Measurements from ENCODE around the gene SESN1. TPM values are rescaled to one million over a fixed set of nuclear protein-coding genes. Genes with fewer than 3 reads are reported as not detected.
A peak's percentile ranks its signal among the peaks of the same experiment; 100 is the strongest.

Gene SESN1
- total RNA-seq, 4 donors from 2014 or later = 50.8 to 80.5 (median 78.0) TPM

DNA sequence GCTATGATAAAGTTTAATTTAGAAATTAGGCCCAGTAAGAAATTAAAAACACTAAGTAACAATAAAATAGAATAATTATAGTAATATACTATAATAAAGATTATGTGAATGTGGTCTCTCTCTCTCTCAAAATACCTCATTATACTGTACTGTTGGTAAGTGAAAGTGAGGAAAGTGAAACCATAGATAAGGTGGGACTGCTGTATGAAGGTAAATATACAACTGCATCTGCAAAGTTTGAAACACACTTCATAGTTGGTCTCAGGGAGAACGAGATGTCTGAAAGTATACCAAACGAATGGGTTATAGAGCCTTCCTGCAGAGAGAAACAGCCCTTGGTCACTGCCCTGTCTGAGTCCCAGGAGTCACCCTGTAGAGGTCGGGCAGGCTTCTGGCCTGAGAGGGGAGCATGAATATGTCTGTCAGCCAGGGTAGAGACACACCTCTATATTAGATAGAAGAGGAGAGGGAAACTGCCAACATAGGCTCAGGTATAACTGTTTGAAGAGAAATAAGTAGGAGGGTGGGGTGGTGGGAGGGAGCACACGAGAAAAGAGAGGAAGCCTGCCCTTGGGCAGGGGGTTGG is 31.8 kb downstream of the SESN1 start:
- H3K36me3 ChIP-seq = no peaks in the 10 kb centered on the region
- H3K4me1 ChIP-seq = peaks cover 16 to 79% (median 25%) of the 10 kb centered on the region in 3 donors
- TF ChIP-seq POLR2A (IDR thresholded peaks at IDR 0.05) (no peak), POLR2AphosphoS5 (IDR thresholded peaks at IDR 0.05) (no peak), EP300 (IDR thresholded peaks at IDR 0.05) (no peak)
- TF ChIP-seq, protein P1, sequence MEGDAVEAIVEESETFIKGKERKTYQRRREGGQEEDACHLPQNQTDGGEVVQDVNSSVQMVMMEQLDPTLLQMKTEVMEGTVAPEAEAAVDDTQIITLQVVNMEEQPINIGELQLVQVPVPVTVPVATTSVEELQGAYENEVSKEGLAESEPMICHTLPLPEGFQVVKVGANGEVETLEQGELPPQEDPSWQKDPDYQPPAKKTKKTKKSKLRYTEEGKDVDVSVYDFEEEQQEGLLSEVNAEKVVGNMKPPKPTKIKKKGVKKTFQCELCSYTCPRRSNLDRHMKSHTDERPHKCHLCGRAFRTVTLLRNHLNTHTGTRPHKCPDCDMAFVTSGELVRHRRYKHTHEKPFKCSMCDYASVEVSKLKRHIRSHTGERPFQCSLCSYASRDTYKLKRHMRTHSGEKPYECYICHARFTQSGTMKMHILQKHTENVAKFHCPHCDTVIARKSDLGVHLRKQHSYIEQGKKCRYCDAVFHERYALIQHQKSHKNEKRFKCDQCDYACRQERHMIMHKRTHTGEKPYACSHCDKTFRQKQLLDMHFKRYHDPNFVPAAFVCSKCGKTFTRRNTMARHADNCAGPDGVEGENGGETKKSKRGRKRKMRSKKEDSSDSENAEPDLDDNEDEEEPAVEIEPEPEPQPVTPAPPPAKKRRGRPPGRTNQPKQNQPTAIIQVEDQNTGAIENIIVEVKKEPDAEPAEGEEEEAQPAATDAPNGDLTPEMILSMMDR (IDR thresholded peaks at IDR 0.05) = no peak
- WGBS, 2 donors (ENCODE audit: low coverage in 1 of 2) = 86 to 88% methylated on average over 3 to 4 of the region's 4 CpGs
- H3K4me3 ChIP-seq = no peak overlapping the region
- H3K27me3 ChIP-seq = no peaks in the 10 kb centered on the region
- peak overlapping the region in 3 of 4 donors; percentile 3 to 26 (median 24) for H3K27ac ChIP-seq
- no peak for ATAC-seq
- H3K9me3 ChIP-seq = no peaks in the 10 kb centered on the region

DNA sequence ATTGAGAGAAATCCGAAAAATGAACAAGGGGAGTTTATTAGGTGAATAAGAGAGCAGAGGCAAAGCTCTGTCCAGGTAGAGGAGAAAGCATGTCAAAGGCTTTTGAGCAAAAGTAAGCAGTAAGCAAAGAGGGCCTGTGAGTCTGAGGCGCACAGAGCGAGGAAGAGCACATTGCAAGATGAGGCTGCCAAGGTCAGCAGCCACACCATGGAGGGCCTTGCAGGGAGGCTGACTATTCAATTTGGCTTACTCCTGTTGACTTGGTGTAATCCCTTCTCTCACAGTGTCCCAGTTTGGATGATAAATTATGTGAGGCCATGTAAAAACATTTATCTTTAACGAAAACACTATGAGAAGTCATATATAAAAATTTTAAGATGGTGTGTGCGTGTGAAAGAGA is 32.4 kb downstream of the SESN1 start:
- H3K9me3 ChIP-seq = no peaks in the 10 kb centered on the region
- WGBS, 2 donors (ENCODE audit: low coverage in 1 of 2) = 75 to 76% methylated on average over 5 of the region's 5 CpGs
- no peak overlapping the region for H3K4me3 ChIP-seq
- no peaks in the 10 kb centered on the region for H3K27me3 ChIP-seq
- TF ChIP-seq, protein P1 (IDR thresholded peaks at IDR 0.05) = no peak
- TF ChIP-seq POLR2AphosphoS5 (IDR thresholded peaks at IDR 0.05) = no peak
- TF ChIP-seq POLR2A (IDR thresholded peaks at IDR 0.05) = no peak
- TF ChIP-seq EP300 (IDR thresholded peaks at IDR 0.05) = no peak
- peak overlapping the region in 3 of 4 donors; percentile 3 to 24 (median 18) for H3K27ac ChIP-seq
- peaks cover 16 to 84% (median 27%) of the 10 kb centered on the region in 3 donors for H3K4me1 ChIP-seq
- no peak for ATAC-seq
- no peaks in the 10 kb centered on the region for H3K36me3 ChIP-seq

DNA sequence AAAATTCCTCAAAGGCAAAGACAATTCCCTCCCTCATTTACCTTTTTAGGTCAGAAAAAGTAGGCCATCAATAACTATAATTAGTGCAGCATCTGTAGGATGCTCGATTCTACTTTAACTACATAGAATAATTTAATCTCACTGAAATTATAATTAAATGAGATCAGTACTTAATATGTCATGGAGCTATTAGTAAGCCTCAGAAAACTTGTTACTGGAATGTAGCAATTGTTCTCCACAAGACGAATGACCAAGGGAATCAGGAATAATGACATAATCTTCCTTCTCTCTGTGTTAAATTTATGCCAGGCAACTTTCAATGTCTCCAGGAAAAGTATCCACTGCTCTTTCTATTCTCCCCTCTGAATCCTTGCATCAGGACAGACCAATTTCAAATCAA is 34.1 kb downstream of the SESN1 start:
- Histone ChIP-seq H3K9me3 (no peaks in the 10 kb centered on the region), H3K36me3 (no peaks in the 10 kb centered on the region), H3K4me1 (peaks cover 19 to 88% (median 32%) of the 10 kb centered on the region in 3 donors), H3K4me3 (no peak overlapping the region), H3K27me3 (no peaks in the 10 kb centered on the region), H3K27ac (peak overlapping the region in 2 of 4 donors; percentile 55 to 65)
- no peak for ATAC-seq
- WGBS, 2 donors (ENCODE audit: low coverage in 1 of 2) = 27 to 40% methylated on average over 2 of the region's 2 CpGs
- TF ChIP-seq EP300 (IDR thresholded peaks at IDR 0.05) = no peak

DNA sequence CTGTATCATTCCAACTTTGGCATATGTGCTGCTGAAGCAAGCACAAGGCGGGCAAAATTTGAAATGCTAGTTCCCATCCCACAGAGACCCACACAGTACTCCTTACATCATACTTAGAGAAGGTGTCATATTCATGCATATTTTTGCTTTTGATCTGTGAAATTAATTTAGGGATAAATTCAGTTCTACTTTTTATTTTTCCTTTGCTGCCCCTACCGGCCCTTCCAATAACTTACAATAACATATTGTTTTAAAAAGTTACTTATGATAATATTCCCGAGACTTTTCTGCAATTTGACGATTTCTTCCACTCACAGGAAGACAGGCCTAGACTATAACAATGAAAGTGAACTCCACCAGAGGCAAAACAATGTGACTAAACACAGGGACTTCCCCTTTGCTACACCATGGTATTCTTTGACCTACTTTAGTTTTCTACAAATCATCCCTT is 35.0 kb downstream of the SESN1 start:
- no peaks in the 10 kb centered on the region for H3K9me3 ChIP-seq
- H3K27ac ChIP-seq = peak overlapping the region; percentile 5 to 65 (median 51)
- TF ChIP-seq, protein P1 (IDR thresholded peaks at IDR 0.05) = peak in 3 of 4 experiments; percentile 14 to 42 (median 25)
- TF ChIP-seq POLR2A (IDR thresholded peaks at IDR 0.05) (no peak), EP300 (IDR thresholded peaks at IDR 0.05) (no peak), POLR2AphosphoS5 (IDR thresholded peaks at IDR 0.05) (no peak)
- WGBS, 2 donors (ENCODE audit: low coverage in 1 of 2) = 27 to 28% methylated on average over 4 of the region's 4 CpGs
- H3K36me3 ChIP-seq = no peaks in the 10 kb centered on the region
- ATAC-seq = peak; percentile 62
- H3K4me1 ChIP-seq = peaks cover 19 to 95% (median 32%) of the 10 kb centered on the region in 3 donors
- H3K4me3 ChIP-seq = peak overlapping the region in 1 of 2 donors; percentile 10
- H3K27me3 ChIP-seq = no peaks in the 10 kb centered on the region

DNA sequence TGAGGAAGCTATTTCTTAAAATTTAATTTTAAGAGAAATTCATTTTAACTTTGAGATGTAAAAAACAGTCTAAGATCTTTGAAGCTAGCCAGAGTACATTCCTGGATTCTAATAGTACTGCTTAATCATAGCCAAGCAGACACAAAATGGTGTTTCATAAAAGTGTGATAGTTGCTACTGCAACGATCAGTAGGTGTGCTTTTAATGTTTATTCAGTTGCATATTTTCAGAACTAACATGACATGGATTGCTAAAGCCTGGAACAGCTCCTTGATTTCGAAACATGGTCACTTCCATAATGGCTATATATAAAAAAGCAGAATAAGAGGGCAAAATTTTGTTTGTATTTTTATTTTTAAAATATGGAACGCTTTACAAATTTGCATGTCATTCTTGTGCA is 35.5 kb downstream of the SESN1 start:
- Histone ChIP-seq H3K9me3 (no peaks in the 10 kb centered on the region), H3K27me3 (no peaks in the 10 kb centered on the region), H3K36me3 (no peaks in the 10 kb centered on the region), H3K27ac (peak overlapping the region; percentile 5 to 65 (median 51)), H3K4me1 (peaks cover 19 to 97% (median 34%) of the 10 kb centered on the region in 3 donors), H3K4me3 (peak overlapping the region in 1 of 2 donors; percentile 10)
- TF ChIP-seq POLR2AphosphoS5 (IDR thresholded peaks at IDR 0.05) (peak; percentile 34), EP300 (IDR thresholded peaks at IDR 0.05) (no peak), POLR2A (IDR thresholded peaks at IDR 0.05) (no peak)
- TF ChIP-seq, protein P1 (IDR thresholded peaks at IDR 0.05) = no peak
- WGBS, 2 donors (ENCODE audit: low coverage in 1 of 2) = 39 to 40% methylated on average over 3 of the region's 3 CpGs
- peak; percentile 69 for ATAC-seq
